H1 (cell line): ENCODE results near the gene BRPF1. TPM values are rescaled to one million over a fixed set of nuclear protein-coding genes. Genes with fewer than 3 reads are reported as not detected.

Experiments used
- CTCF ChIA-PET: fragments of 300-600 bp; sonication (Branson Sonifier 250); formaldehyde crosslinking; loops from one replicate; lab custom pipeline; 2021; ENCODE audit not compliant: partially characterized antibody; lab: Charles Lee
- POLR2A ChIA-PET: fragments of 300-600 bp; sonication (Branson Sonifier 250); formaldehyde crosslinking; loops from one replicate; lab custom pipeline; 2021; ENCODE audit warnings: inconsistent platforms; ENCODE audit not compliant: partially characterized antibody; lab: Charles Lee
- DNase-seq, 2 experiments: peaks; one replicate each; pipeline versions ENCODE4 v3.0.0 to v3.0.0-alpha.2; 2010 to 2022; ENCODE audit warnings: low spot score in 2 of 2, low read depth in 1 of 2, mixed read lengths in 1 of 2
- FAIRE-seq: peaks from 2 replicates; lab custom pipeline; 2011; peaks lifted over from hg19 to GRCh38; lab: Jason Lieb, UNC
- H2AFZ ChIP-seq: 2 replicates; pipeline ENCODE4 v1.8.1; 2012; ENCODE audit warnings: low read length, inconsistent platforms
- H2AK5ac ChIP-seq: 2 replicates; pipeline ENCODE4 v1.6.1; 2013; ENCODE audit warnings: low read depth, low read length
- H2BK120ac ChIP-seq: replicated peaks from 2 replicates; pipeline ENCODE3; 2013; ENCODE audit warnings: low read depth, low read length, inconsistent platforms
- H2BK12ac ChIP-seq: 2 replicates; pipeline ENCODE4 v1.6.1; 2013; ENCODE audit warnings: low read depth, low read length
- H2BK15ac ChIP-seq: 2 replicates; pipeline ENCODE4 v1.6.1; 2013; ENCODE audit warnings: low read length
- H2BK20ac ChIP-seq: 2 replicates; pipeline ENCODE4 v1.6.1; 2013; ENCODE audit warnings: low read length
- H2BK5ac ChIP-seq: 2 replicates; pipeline ENCODE4 v1.6.1; 2013; ENCODE audit warnings: low read depth, low read length
- H3K14ac ChIP-seq: 2 replicates; pipeline ENCODE4 v1.6.1; 2013; ENCODE audit warnings: inconsistent platforms; ENCODE audit not compliant: insufficient read length
- H3K18ac ChIP-seq: 2 replicates; pipeline ENCODE4 v1.6.1; 2013; ENCODE audit warnings: low read length; ENCODE audit errors: extremely low read depth
- H3K23ac ChIP-seq: 2 replicates; pipeline ENCODE4 v1.6.1; 2013; ENCODE audit warnings: inconsistent platforms; ENCODE audit not compliant: insufficient read length
- H3K23me2 ChIP-seq: 2 replicates; pipeline ENCODE4 v1.6.1; 2013; ENCODE audit warnings: low read depth, low read length
- H3K27ac ChIP-seq: 2 replicates; pipeline ENCODE4 v1.6.1; 2011; ENCODE audit warnings: low read depth, low read length, inconsistent platforms
- H3K27me3 ChIP-seq, 4 experiments: replicated peaks in 1 of 4; 1 replicate in 1 of 4; 2 replicates in 3 of 4; pipeline versions ENCODE4 v1.6.1 to v1.8.1; 2011 to 2013; ENCODE audit warnings: low read length in 3 of 4, mild to moderate bottlenecking in 3 of 4, inconsistent platforms in 2 of 4, mixed read lengths in 2 of 4, moderate library complexity in 1 of 4; ENCODE audit not compliant: control insufficient read depth in 3 of 4, insufficient read depth in 3 of 4; ENCODE audit errors: extremely low read depth in 1 of 4
- H3K36me3 ChIP-seq, 4 experiments: 2 replicates each; pipeline versions ENCODE4 v1.6.1 to v1.8.1; 2011 to 2013; ENCODE audit warnings: mild to moderate bottlenecking in 4 of 4, low read length in 3 of 4, moderate library complexity in 2 of 4, control low read depth in 1 of 4, inconsistent platforms in 1 of 4; ENCODE audit not compliant: insufficient read depth in 4 of 4, control insufficient read depth in 2 of 4
- H3K4ac ChIP-seq: replicated peaks from 2 replicates; pipeline ENCODE3; 2013; ENCODE audit warnings: low read length, low read depth, mixed read lengths, inconsistent platforms; ENCODE audit not compliant: insufficient read length
- H3K4me1 ChIP-seq, 4 experiments: replicated peaks in 1 of 4; 1 replicate in 1 of 4; 2 replicates in 3 of 4; pipeline versions ENCODE4 v1.6.1 to v1.8.1; 2011 to 2013; ENCODE audit warnings: low read length in 3 of 4, inconsistent platforms in 2 of 4, mixed read lengths in 1 of 4; ENCODE audit not compliant: insufficient read depth in 4 of 4, control insufficient read depth in 3 of 4
- H3K4me2 ChIP-seq, 2 experiments: 2 replicates each; pipeline versions ENCODE4 v1.6.1 to v1.8.1; 2011 to 2013; ENCODE audit warnings: low read depth in 2 of 2, low read length in 2 of 2, control low read depth in 1 of 2, inconsistent platforms in 1 of 2, mild to moderate bottlenecking in 1 of 2; ENCODE audit not compliant: insufficient read depth in 1 of 2
- H3K4me3 ChIP-seq, 4 experiments: fragments of 200-600, 300-600 bp in 1 of 4; sonication (generic), shearing (Covaris generic), sonication (Bioruptor Twin) in 1 of 4; 2 replicates each; pipeline versions ENCODE4 v1.5.1 to v1.8.1; 2011 to 2016; ENCODE audit warnings: low read length in 4 of 4, low read depth in 3 of 4, control low read depth in 2 of 4, inconsistent platforms in 2 of 4, mild to moderate bottlenecking in 2 of 4, mixed read lengths in 1 of 4, moderate library complexity in 1 of 4; ENCODE audit not compliant: insufficient read depth in 2 of 4; ENCODE audit errors: extremely low read depth in 1 of 4
- H3K56ac ChIP-seq: replicated peaks from 2 replicates; pipeline ENCODE3; 2013; ENCODE audit warnings: low read depth, mild to moderate bottlenecking, mixed read lengths, low read length, inconsistent platforms; ENCODE audit not compliant: insufficient read length
- H3K79me1 ChIP-seq: 2 replicates; pipeline ENCODE4 v1.6.1; 2013; ENCODE audit warnings: low read depth, low read length, control low read depth
- H3K79me2 ChIP-seq, 2 experiments: 2 replicates each; pipeline versions ENCODE4 v1.6.1 to v1.8.1; 2012 to 2013; ENCODE audit warnings: low read length in 2 of 2, mild to moderate bottlenecking in 2 of 2, inconsistent platforms in 1 of 2; ENCODE audit not compliant: insufficient read depth in 2 of 2, control insufficient read depth in 1 of 2
- H3K9ac ChIP-seq, 4 experiments: replicated peaks in 1 of 4; 1 replicate in 1 of 4; 2 replicates in 3 of 4; pipeline versions ENCODE4 v1.6.1 to v1.8.1; 2011 to 2013; ENCODE audit warnings: low read depth in 3 of 4, low read length in 3 of 4, control low read depth in 2 of 4, mild to moderate bottlenecking in 2 of 4, moderate library complexity in 2 of 4, inconsistent platforms in 1 of 4; ENCODE audit errors: extremely low read depth in 1 of 4
- H3K9me3 ChIP-seq, 2 experiments: 2 replicates each; pipeline versions ENCODE4 v1.6.1 to v1.8.1; 2012 to 2013; ENCODE audit warnings: mild to moderate bottlenecking in 2 of 2, moderate library complexity in 2 of 2, control low read depth in 1 of 2, inconsistent platforms in 1 of 2, low read depth in 1 of 2, low read length in 1 of 2, mixed read lengths in 1 of 2; ENCODE audit not compliant: insufficient read depth in 2 of 2
- H4K20me1 ChIP-seq, 2 experiments: replicated peaks in 1 of 2; 2 replicates each; pipeline versions ENCODE3 to v1.8.1; 2011 to 2013; ENCODE audit warnings: inconsistent platforms in 2 of 2, low read length in 2 of 2, mild to moderate bottlenecking in 1 of 2; ENCODE audit not compliant: insufficient read depth in 2 of 2, control insufficient read depth in 1 of 2
- H4K5ac ChIP-seq: 2 replicates; pipeline ENCODE4 v1.6.1; 2013; ENCODE audit warnings: low read length, low read depth, mixed read lengths, inconsistent platforms; ENCODE audit not compliant: insufficient read length
- H4K8ac ChIP-seq: 2 replicates; pipeline ENCODE4 v1.8.0; 2013; ENCODE audit warnings: mild to moderate bottlenecking, moderate library complexity, low read length, inconsistent platforms; ENCODE audit not compliant: insufficient read depth; ENCODE audit errors: extremely low read depth
- H4K91ac ChIP-seq: replicated peaks from 2 replicates; pipeline ENCODE3; 2013; ENCODE audit warnings: low read length, mixed read lengths, inconsistent platforms; ENCODE audit not compliant: insufficient read length
- MAFK ChIP-seq: IDR thresholded peaks from 2 replicates; pipeline ENCODE4 v1.6.1; 2012; ENCODE audit warnings: low read depth, mild to moderate bottlenecking, improper control_type of control experiment, low read length
- TBP ChIP-seq: IDR thresholded peaks from 2 replicates; pipeline ENCODE4 v1.6.1; 2011; ENCODE audit warnings: low read depth, low read length, improper control_type of control experiment
- WGBS, 2 experiments: shearing (Covaris generic) in 1 of 2; methylation state at CpG; one replicate each; pipeline versions ENCODE4 v1.1.6 to v1.1.7; 2013 to 2015; ENCODE audit warnings: low lambda C conversion rate in 2 of 2, mixed read lengths in 2 of 2, inconsistent platforms in 1 of 2, low coverage in 1 of 2, missing lambda C conversion rate in 1 of 2; ENCODE audit not compliant: insufficient replicate concordance in 2 of 2, insufficient coverage in 1 of 2, insufficient read length in 1 of 2; ENCODE audit errors: extremely low coverage in 1 of 2, missing lambda C conversion rate in 1 of 2; 5-methylcytosine and 5-hydroxymethylcytosine counted together
- polyA plus RNA-seq, 7 experiments: library from polyadenylated mRNA; depleted of rRNA in 3 of 7; stranded (reverse) in 5 of 7; unstranded in 2 of 7; fragments of >200 nt in 5 of 7; fragments of 200-250 nt in 2 of 7; gene quantifications; 1 replicate in 5 of 7; 2 replicates in 1 of 7; 4 replicates in 1 of 7; pipeline versions ENCODE4 v1.2.1 to v1.2.3, GENCODE V29; 2011 to 2013; ENCODE audit warnings: missing spikeins in 2 of 7, mixed read lengths in 2 of 7
- total RNA-seq: library from RNA; stranded (reverse); fragmentation: NEBNext Ultra II Directional; extraction: Animal tissue kit (Norgen Biotek cat#: 25700); gene quantifications from 2 replicates; pipeline ENCODE4 v1.2.1, GENCODE V29; 2021

BRPF1 gene
- total and polyA plus RNA-seq, 2 of the 8 experiments (the other 6 are each of a cell fraction or from before 2014, with no cell fraction given): 11.3 to 21.7 TPM

DNA sequence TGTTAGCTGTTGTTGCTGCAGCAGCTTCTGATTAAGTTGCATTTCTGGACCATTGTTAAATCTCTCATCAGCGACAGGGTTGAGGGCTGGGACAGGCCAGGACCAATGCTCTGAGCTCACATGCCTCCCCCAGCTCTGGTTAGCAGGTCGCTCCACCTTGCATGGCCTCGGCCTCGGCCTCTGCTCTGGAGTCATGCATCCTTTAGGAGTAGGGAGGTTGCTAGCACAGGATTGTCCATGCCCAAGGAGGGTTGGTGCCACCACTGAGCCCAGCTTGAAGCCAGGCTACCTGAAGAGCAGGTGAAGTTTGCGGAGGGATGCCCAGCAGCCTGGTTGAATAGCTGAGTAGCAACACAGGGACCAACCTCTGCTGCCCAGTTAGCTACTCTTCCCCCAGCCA lies 39.1 kb upstream of the BRPF1 start:
- Histone ChIP-seq H3K23me2 (no peaks in the 10 kb centered on the region), H3K4ac (no peak overlapping the region), H2AK5ac (no peak overlapping the region), H2BK5ac (no peak overlapping the region), H3K23ac (no peak overlapping the region), H3K4me2 (no peak overlapping the region), H4K8ac (no peak overlapping the region), H3K36me3 (peaks cover 8 to 18% (median 12%) of the 10 kb centered on the region in 4 experiments; a peak in 6 of 8 replicates), H3K27ac (no peak overlapping the region), H3K79me1 (no peaks in the 10 kb centered on the region), H3K9me3 (no peaks in the 10 kb centered on the region), H2BK20ac (no peak overlapping the region), H3K18ac (no peak overlapping the region), H2BK15ac (no peak overlapping the region), H3K79me2 (no peaks in the 10 kb centered on the region), H3K9ac (no peak overlapping the region), H4K91ac (no peak overlapping the region), H4K20me1 (peaks cover 0 to 2% of the 10 kb centered on the region in 2 experiments), H3K4me1 (no peaks in the 10 kb centered on the region), H2BK12ac (no peak overlapping the region), H3K56ac (no peak overlapping the region), H3K27me3 (no peaks in the 10 kb centered on the region; a peak in 2 of 7 replicates), H3K4me3 (no peak overlapping the region), H4K5ac (no peak overlapping the region), H3K14ac (no peak overlapping the region), H2AFZ (no peak overlapping the region), H2BK120ac (no peak overlapping the region)
- TF ChIP-seq TBP: no peak
- no peak for TF ChIP-seq MAFK
- CTCF ChIA-PET: interaction anchor here (0.8 to 6.9 kb wide), 5 partner anchors 20 to 189 kb away, joined by 3 to 48 read pairs (median 3); no protein-coding TSS in a partner anchor
- DNase-seq: no peak
- 86% methylated on average over 5 of the region's 5 CpGs; no CpG with 5 or more reads in 1 of the 2 experiments for WGBS, 2 experiments
- POLR2A ChIA-PET: interaction anchor here (1.3 kb wide), 1 partner anchor 10 kb away, joined by 3 read pairs; no protein-coding TSS in a partner anchor
- FAIRE-seq: no peak
